Ramos (cell line): ENCODE data around the gene HDGFL2.

Source experiments
- in situ Hi-C: fragments of 300-500 bp; cut with MboI; formaldehyde crosslinking; loops from one replicate; pipeline ENCODE4 v1.14.3; 2022; ENCODE audit warnings: low sequenced_read_pairs; ENCODE audit not compliant: unreplicated experiment

HDGFL2 gene

GRCh38 chr19:4548238-4548584, 76.1 kb downstream of the HDGFL2 start:
- in situ Hi-C loops = no loop called here

- in situ Hi-C loops = no loop called here
Measured at GRCh38 chr19:4550018-4550417, 77.9 kb downstream of the HDGFL2 start.

- in situ Hi-C loops = no loop called here
Measured at GRCh38 chr19:4550479-4551050, 78.5 kb downstream of the HDGFL2 start.
